AG09319 (cell line): Measurements from ENCODE around the gene RNF220.

ENCODE experiments used
- DNase-seq: peaks from one replicate; pipeline ENCODE4 v3.0.0-alpha.2; 2010; ENCODE audit warnings: low read depth; ENCODE audit errors: extremely low read depth
- TF ChIP-seq, protein P1 (sequence below): IDR thresholded peaks from 2 replicates; pipeline ENCODE4 v1.5.1; 2011; ENCODE audit warnings: low read depth, mild to moderate bottlenecking, inconsistent platforms, low read length, moderate library complexity

The RNF220 gene

GRCh38 chr1:44689447-44689765 lies 284.4 kb downstream of the RNF220 start:
- TF ChIP-seq, protein P1, sequence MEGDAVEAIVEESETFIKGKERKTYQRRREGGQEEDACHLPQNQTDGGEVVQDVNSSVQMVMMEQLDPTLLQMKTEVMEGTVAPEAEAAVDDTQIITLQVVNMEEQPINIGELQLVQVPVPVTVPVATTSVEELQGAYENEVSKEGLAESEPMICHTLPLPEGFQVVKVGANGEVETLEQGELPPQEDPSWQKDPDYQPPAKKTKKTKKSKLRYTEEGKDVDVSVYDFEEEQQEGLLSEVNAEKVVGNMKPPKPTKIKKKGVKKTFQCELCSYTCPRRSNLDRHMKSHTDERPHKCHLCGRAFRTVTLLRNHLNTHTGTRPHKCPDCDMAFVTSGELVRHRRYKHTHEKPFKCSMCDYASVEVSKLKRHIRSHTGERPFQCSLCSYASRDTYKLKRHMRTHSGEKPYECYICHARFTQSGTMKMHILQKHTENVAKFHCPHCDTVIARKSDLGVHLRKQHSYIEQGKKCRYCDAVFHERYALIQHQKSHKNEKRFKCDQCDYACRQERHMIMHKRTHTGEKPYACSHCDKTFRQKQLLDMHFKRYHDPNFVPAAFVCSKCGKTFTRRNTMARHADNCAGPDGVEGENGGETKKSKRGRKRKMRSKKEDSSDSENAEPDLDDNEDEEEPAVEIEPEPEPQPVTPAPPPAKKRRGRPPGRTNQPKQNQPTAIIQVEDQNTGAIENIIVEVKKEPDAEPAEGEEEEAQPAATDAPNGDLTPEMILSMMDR, result no peak

GRCh38 chr1:44693159-44693558 lies 288.1 kb downstream of the RNF220 start:
- DNase-seq, result no peak
- TF ChIP-seq, protein P1, result no peak

More at GRCh38 chr1:44689447-44689765, 284.4 kb downstream of the RNF220 start:
- no peak for DNase-seq

- TF ChIP-seq, protein P1, result no peak
- no peak for DNase-seq
These were observed 288.8 kb downstream of the RNF220 start for GRCh38 chr1:44693900-44694299.

DNA sequence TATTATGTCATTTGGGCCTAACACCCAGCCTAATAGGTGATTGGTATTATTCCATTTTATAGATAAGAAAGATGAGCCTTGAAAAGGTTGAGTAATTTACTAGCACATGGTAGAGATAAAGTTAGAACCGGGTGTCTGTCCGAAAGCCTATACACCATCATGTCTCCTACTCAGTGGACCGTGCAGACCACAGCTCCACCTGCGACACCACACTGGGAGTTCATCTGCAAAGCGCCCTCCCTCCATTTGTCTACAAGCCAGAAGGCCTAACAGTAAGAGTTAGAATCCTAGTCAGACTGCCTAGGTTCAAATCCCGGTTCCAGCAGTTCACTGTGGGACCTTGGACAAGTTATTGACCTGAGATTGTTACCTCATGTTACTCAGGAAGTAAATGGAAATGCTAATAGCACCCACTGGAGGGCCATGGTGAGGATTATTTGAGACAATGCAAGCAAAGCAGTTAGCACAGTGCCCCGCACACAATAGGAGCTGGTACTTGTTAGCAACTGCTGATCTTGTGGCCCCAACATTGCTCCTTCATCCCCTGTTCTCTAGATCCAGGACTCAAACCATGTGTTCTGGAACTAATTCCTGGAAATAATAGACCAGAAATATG lies 289.9 kb downstream of the RNF220 start:
- TF ChIP-seq, protein P1, result no peak
- no peak for DNase-seq

GRCh38 chr1:44695671-44696070 lies 290.6 kb downstream of the RNF220 start:
- TF ChIP-seq, protein P1, result no peak
- no peak for DNase-seq

DNA sequence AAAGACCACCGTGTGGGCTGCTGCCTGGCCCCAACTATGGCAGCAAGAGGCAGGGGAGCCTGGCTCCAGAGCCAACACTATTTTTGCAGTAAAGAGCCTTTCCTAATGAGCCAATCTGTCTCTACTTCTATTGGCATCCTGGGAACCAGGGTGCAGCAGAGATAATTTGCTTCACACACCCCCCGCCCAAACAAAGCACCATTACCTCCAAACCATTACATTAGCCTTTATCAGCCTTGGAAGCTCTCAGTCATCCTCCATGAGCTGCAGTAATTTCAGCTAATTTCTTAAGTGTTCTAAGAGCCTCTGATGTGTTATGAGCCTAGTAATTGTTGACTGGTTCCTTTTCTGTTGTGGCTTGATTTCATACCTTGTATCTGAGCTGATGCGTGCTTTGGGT lies 291.0 kb downstream of the RNF220 start:
- TF ChIP-seq, protein P1, result no peak
- no peak for DNase-seq

DNA sequence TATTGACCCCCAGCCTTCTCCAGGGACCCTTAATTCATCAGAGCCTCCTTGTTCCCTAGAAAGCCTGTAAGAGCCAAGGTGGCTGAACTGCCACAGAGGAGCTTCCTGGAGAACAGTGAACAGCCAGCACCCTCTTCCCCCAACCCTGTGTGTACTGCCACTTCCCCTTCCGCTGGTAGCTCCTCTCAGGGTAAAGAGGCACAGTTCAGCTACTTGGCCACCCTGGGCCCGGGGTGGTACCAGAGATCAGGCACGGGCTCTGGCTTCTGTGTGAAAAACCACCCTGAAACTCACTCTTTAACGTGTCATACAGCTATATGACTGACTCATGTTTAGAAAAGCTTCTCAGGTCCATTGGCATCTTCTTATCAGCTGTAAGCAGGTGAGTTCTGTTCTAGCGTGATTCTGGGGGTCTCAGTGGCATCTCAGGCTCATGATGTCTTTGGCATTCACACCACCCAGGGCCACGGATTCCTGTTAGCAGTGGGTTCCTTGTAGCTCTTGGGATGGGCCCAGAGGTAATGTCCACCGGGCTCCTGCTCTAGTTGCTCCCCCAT lies 291.8 kb downstream of the RNF220 start:
- DNase-seq, result no peak
- TF ChIP-seq, protein P1, result no peak
